Heart left ventricle (tissue), 13 donors: ENCODE measurements around the gene TMEM150B.

Experiments used
- POLR2A ChIP-seq, 2 donors: fragments of 450-650 bp; IDR thresholded peaks; one replicate each; pipeline ENCODE4 v1.6.1; 2017; ENCODE audit warnings: antibody characterized with exemption in 2 of 2, mild to moderate bottlenecking in 2 of 2, moderate library complexity in 2 of 2
- TF ChIP-seq, protein P1 (sequence below), 12 donors: fragments of 200-600 bp; sonication (generic) in 4 of 12; IDR thresholded peaks; one replicate each; pipeline versions ENCODE4 v1.5.0 to v1.8.0; 2018 to 2022; ENCODE audit warnings: antibody characterized with exemption in 12 of 12, mild to moderate bottlenecking in 5 of 12
- donor health status: ischemic (EF 13 %, LVEDD 7.1; RV severe dilation, severe dysfunction).
- donor health status: DM: no; HTN: yes; CAD: no.
- donor health status: DM: no; HTN: no; CAD: no.
- donor health status: ischemic (EF 25% LVEDD 6.9; RV normal size, moderate dysfunction).
- donor health status: ischemic (EF 25% LVEDD 5.7; RV mildly dilated, moderate dysfunction).
- donor health status: ischemic (EF 35%, LVEDD 5.7; RV mildly dilated, moderate dysfunction).
- donor health status: nonischemic (EF 11% LVEDD 7.7; RV severe dilation, severe dysfunction).
- donor health status: DM: yes; HTN: yes; CAD: no.
- donor health status: PGD.
- donor health status: ischemic (EF 29% LVEDD 5.4; RV normal size, mild dysfunction).
- donor health status: nonischemic (EF 23%, LVEDD 6.1; RV moderate dilation, normal function).

DNA sequence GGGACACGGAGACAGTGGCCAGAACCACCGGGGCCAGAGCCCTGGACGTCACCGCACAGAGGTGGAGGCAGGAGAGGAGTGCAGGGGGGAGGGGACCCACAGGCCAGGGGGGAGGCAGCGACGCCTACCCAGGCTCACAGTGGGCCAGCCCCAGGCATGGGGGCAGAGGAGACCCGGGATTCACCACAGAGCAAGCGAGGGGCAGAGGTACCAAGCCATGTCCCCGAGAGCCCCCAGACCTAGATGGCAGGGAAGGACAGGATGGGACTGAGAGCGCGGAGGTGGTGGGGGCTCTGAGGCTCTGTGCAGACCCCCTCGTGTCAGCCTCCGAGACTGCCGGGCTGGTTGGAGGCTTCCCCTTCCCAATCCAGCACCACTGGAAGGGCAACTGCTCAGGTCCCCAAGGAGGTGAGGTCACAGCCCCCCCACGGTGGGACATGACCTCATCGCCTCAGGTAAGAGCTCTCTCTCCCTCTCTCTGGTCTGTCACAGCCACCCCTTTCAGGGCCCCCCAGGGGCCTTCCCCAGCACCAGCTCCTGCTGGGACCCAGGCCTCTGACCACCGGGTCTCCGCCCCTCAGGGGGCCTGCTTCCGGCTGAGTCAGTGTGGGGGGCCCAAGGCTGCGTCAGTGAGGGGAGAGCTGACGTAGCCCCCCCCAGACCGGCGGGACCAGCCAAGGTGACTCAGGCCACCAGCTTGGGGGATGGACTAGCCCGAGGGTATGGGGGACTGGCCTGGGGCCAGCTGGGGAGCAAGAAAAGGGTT, 47.4 kb upstream of the TMEM150B start:
- TF ChIP-seq, protein P1, sequence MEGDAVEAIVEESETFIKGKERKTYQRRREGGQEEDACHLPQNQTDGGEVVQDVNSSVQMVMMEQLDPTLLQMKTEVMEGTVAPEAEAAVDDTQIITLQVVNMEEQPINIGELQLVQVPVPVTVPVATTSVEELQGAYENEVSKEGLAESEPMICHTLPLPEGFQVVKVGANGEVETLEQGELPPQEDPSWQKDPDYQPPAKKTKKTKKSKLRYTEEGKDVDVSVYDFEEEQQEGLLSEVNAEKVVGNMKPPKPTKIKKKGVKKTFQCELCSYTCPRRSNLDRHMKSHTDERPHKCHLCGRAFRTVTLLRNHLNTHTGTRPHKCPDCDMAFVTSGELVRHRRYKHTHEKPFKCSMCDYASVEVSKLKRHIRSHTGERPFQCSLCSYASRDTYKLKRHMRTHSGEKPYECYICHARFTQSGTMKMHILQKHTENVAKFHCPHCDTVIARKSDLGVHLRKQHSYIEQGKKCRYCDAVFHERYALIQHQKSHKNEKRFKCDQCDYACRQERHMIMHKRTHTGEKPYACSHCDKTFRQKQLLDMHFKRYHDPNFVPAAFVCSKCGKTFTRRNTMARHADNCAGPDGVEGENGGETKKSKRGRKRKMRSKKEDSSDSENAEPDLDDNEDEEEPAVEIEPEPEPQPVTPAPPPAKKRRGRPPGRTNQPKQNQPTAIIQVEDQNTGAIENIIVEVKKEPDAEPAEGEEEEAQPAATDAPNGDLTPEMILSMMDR (IDR thresholded peaks at IDR 0.05), result no peak
- TF ChIP-seq POLR2A (IDR thresholded peaks at IDR 0.05), result no peak
